Measurements from ENCODE around the gene PRDM16.

- TF ChIP-seq TP53 (CRISPR knock-in tag; IDR thresholded peaks at IDR 0.05) = no peak
- no peak for TF ChIP-seq CTCF (IDR thresholded peaks at IDR 0.05)
- no peak for TF ChIP-seq JUNB (IDR thresholded peaks at IDR 0.05)
- TF ChIP-seq NFE2L2 (conservative IDR thresholded peaks at IDR 0.05; ENCODE audit: low read length) = no peak
- no peak for TF ChIP-seq RFX5 (IDR thresholded peaks at IDR 0.05)
- no peak for TF ChIP-seq CEBPB (IDR thresholded peaks at IDR 0.05)
- TF ChIP-seq EP300 (IDR thresholded peaks at IDR 0.05) = no peak
- no peak for TF ChIP-seq RAD21 (conservative IDR thresholded peaks at IDR 0.05 in 1 of 2, IDR thresholded peaks at IDR 0.05 in 1 of 2)
- TF ChIP-seq FOSL2 (IDR thresholded peaks at IDR 0.05) = no peak
- no peak for TF ChIP-seq FOSL2 (CRISPR knock-in tag; IDR thresholded peaks at IDR 0.05)
- TF ChIP-seq POLR2A (IDR thresholded peaks at IDR 0.05; ENCODE audit: low read length) = no peak
Observed at GRCh38 chr1:3403011-3403345, 334.0 kb downstream of the PRDM16 start.

Measured in A549 (cell line).